ENCODE measurements around the gene HSPBP1. TPM values are rescaled to one million over a fixed set of nuclear protein-coding genes. Genes with fewer than 3 reads are reported as not detected.
A peak's percentile ranks its signal among the peaks of the same experiment; 100 is the strongest.

HSPBP1 gene
- total and polyA plus RNA-seq, 2 of the 4 experiments (the other 2 are of a cell fraction), result 21.0 to 43.2 TPM

DNA sequence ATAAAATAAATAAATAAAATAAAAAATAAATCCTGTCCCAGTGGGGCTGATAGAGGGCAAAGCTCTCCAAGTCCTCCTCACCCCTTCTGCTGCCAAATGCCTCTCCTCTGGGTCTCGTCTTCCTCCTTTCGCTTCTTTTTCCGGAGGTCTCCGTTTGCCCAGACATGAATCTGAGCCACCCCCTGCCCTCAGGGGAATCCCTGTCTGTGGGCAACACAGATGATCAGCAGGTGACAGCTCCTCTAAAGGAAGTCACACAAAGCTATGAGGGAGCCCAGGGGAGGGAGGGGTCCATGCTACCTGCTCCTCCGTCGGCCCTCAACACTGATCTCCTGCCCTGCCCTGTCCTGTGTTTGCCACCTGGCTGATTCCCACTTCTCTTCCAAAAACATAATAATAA, 44.8 kb upstream of the HSPBP1 start:
- Histone ChIP-seq H3K79me1 (ENCODE audit: low read depth in 1 of 2, low read length in 2 of 2) (no peaks in the 10 kb centered on the region), H2BK20ac (ENCODE audit: low read depth, low read length) (no peak overlapping the region), H3K4ac (ENCODE audit: low read depth, low read length) (no peak overlapping the region), H3K9ac (ENCODE audit: low read depth, low read length) (no peak overlapping the region), H3K56ac (ENCODE audit: extremely low read depth, insufficient read depth, low read length) (no peak overlapping the region), H2AK9ac (replicated peaks; ENCODE audit: low read depth, low read length, poor library complexity) (no peak overlapping the region), H2BK120ac (ENCODE audit: low read depth, low read length) (no peak overlapping the region), H3K4me3 (ENCODE audit: insufficient read depth, low read depth, low read length) (no peak overlapping the region), H2AFZ (replicated peaks; ENCODE audit: low read length, poor library complexity) (peak overlapping the region; percentile 32), H3K4me1 (ENCODE audit: control insufficient read depth, insufficient read depth, low read length) (peaks cover 2% of the 10 kb centered on the region; the same call in 1 of the 2 replicates), H3K27me3 (ENCODE audit: control insufficient read depth, insufficient read depth, low read length) (peaks cover 18% of the 10 kb centered on the region), H4K20me1 (ENCODE audit: insufficient read depth, low read length) (peaks cover 2% of the 10 kb centered on the region; the same call in 1 of the 2 replicates), H2AK5ac (ENCODE audit: low read depth, low read length) (no peak overlapping the region), H3K27ac (ENCODE audit: insufficient read depth, low read length) (no peak overlapping the region), H3K9me3 (ENCODE audit: control insufficient read depth, insufficient read depth, low read length) (no peaks in the 10 kb centered on the region), H3K23ac (ENCODE audit: low read depth, low read length) (no peak overlapping the region), H3K18ac (ENCODE audit: low read depth, low read length) (no peak overlapping the region), H3K9me1 (ENCODE audit: insufficient read depth, low read length) (no peaks in the 10 kb centered on the region; the same call in 1 of the 2 replicates), H3K36me3 (ENCODE audit: control insufficient read depth, insufficient read depth, low read length) (no peaks in the 10 kb centered on the region), H2BK5ac (ENCODE audit: low read depth, low read length, poor library complexity, severe bottlenecking) (no peak overlapping the region), H2BK15ac (ENCODE audit: low read depth, low read length) (no peak overlapping the region), H4K5ac (ENCODE audit: low read depth, low read length) (no peak overlapping the region), H4K91ac (ENCODE audit: insufficient read depth, low read depth, low read length) (no peak overlapping the region), H3K14ac (replicated peaks; ENCODE audit: low read depth, low read length) (no peak overlapping the region), H3K4me2 (ENCODE audit: low read depth, low read length) (no peak overlapping the region), H4K8ac (ENCODE audit: low read depth in 2 of 2, low read length in 2 of 2) (no peak overlapping the region)
- CTCF ChIA-PET, result no interaction called here
- ATAC-seq (ENCODE audit: low read depth), result no peak
- no peak for DNase-seq
- dilution Hi-C loops (cut with HindIII; ENCODE audit: low sequenced_read_pairs, unreplicated experiment) (no loop called here), intact Hi-C loops (cut with micrococcal nuclease) (no loop called here), in situ Hi-C loops (cut with MboI; ENCODE audit: low sequenced_read_pairs) (no loop called here)
- TF ChIP-seq NFE2L2 (IDR thresholded peaks at IDR 0.05; ENCODE audit: low read depth, low read length) (no peak), RFX5 (IDR thresholded peaks at IDR 0.05; ENCODE audit: low read depth, low read length) (no peak), SMC3 (IDR thresholded peaks at IDR 0.05; ENCODE audit: low read depth, low read length) (no peak)
- TF ChIP-seq, protein P1, sequence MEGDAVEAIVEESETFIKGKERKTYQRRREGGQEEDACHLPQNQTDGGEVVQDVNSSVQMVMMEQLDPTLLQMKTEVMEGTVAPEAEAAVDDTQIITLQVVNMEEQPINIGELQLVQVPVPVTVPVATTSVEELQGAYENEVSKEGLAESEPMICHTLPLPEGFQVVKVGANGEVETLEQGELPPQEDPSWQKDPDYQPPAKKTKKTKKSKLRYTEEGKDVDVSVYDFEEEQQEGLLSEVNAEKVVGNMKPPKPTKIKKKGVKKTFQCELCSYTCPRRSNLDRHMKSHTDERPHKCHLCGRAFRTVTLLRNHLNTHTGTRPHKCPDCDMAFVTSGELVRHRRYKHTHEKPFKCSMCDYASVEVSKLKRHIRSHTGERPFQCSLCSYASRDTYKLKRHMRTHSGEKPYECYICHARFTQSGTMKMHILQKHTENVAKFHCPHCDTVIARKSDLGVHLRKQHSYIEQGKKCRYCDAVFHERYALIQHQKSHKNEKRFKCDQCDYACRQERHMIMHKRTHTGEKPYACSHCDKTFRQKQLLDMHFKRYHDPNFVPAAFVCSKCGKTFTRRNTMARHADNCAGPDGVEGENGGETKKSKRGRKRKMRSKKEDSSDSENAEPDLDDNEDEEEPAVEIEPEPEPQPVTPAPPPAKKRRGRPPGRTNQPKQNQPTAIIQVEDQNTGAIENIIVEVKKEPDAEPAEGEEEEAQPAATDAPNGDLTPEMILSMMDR (conservative IDR thresholded peaks at IDR 0.05; ENCODE audit: low read depth, low read length), result no peak
- POLR2A ChIA-PET (ENCODE audit: unreplicated experiment), result no interaction called here
- BruUV-seq (replicated peaks), result no TSS peak
- no CpG with 5 or more reads among the region's 6 CpGs for WGBS, 2 experiments (ENCODE audit: extremely low coverage in 2 of 2, insufficient read length in 1 of 2)
